ENCODE results near the gene UBTF.

UBTF gene

DNA sequence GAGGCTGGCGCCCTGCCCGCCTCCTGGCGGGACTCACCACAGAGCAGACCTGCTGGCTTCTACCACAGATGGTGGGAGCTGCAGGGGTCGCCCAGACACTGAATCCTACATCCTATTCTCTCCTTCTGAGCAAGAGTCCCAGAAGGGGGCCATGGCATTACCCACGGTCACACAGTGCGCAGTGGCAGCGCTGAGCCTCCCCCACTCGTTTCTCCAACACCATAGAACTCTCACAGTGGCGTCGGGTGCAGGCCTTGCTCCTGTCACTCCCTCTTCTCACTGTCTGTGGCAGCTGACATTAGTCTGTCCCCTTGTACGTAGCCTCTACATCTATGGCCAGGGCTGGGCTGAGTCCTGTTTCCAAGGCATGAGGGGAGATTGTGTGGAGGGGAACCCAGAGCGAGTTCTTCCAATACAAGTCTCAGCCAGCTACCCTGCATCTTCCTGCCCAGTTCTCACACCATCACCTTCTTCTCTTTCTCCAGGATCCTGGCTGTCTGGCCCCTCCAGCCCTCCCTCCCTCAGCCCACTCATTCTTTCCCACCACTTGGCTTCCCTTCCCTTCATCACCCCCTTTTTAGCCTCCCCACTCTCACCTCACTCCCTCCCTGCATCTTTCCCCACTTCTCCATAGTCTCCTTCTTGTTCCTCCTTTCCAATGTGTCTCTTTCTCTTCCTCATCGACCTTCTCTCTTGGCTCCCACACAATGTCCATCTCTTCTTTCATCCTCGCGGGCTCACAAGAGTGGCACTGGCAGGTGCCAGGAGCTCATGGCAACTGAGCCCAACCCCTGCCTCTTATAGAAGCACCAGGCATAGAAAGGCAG, 5.9 kb downstream of the UBTF start:
- no peak for DNase-seq

- no peak for DNase-seq
Measured at GRCh38 chr17:44212507-44213402, 6.7 kb downstream of the UBTF start.

DNA sequence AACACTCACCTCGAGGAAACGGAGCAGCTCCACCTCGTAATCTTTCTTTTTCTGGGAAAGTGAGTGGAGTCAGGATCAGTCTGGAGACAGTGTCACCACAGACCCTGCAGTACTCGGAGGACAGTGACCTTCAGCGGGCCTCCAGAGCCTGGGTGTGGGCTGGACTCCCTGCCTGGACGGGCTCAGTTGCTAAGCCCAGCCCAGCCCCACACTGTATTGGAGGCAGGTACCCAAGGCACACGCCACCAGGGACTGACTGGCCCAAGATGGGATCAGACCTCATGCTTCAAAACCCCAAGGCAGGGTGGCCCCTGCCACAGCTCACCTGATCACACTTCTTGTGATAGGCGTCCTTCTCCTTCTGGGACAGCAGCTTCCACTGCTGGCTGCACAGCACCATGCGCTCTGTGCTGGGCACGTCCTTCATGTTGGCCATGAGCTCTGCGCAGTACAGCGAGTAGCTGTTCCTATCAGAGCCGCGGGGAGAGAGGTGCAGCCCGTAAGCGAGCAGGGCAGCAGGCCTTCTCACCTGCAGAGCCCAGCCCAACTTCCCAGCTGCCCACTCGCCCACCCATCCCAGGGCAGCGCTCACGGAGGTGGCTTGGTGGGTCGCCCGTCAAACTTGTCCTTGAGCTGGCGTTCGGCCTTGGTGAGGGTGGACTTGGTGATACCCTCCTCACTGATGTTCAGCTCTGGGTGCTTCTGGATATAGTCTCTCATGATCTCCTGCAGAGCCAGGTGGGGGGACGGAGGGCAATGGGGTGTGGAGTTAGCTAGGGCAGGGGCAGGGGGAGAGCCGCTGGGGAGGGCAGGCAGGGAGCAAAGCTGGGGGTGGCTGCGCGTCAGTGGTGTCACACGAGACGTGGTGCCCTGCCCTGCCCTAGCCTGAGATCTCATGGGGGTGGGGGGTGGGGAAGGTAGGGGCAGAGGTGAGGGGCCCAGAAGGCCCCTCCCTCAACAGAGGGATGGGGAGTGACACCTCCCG, 7.9 kb downstream of the UBTF start:
- DNase-seq: no peak

GRCh38 chr17:44210342-44211192, 8.9 kb downstream of the UBTF start:
- DNase-seq: peak; percentile 93

DNA sequence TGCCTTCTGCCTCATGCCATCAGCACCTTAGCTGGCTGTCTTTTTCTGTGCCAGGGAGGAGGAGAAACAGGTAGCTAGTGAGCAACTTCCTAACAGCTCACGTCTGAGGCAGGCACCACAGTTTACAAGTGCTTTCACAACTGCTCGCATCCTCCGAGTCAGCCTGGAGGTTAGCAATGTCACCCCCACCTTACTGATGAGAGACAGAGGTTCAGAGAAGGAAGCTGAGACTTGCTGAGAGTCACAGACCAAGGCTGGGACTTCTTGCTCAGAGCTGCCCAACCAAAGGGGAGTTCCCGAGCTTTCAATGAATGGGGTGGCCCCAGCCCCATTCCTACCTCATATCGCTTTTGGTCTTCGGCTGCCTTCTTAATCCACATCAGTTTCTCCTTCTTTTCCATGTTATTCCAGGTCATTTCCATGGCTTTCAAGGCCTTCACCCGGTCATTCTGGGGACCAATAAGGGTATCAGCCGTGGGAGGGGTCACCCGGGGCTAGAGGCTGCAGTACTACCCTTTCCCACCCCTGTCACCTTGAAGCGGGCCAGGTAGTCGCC, 9.6 kb downstream of the UBTF start:
- peak; percentile 71 for DNase-seq

DNA sequence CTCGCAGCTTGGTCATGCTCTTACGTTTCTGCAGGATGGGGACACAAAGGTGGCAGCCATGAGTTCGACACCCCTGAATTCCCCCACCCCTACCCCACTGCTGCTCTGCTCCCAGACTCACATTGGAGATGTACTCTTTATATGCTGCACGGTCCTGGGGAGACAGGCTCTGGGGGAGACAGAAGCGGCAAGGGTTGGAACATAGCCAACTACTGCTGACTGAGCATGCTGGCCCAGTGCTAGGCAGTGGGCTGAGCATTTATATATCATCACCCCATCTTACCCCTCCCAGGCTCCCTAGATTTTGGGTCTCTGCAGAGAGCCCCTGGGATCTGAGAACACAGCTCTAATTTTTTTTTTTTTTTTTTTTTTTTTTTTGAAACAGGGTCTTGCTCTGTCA, 11.7 kb downstream of the UBTF start:
- no peak for DNase-seq

DNA sequence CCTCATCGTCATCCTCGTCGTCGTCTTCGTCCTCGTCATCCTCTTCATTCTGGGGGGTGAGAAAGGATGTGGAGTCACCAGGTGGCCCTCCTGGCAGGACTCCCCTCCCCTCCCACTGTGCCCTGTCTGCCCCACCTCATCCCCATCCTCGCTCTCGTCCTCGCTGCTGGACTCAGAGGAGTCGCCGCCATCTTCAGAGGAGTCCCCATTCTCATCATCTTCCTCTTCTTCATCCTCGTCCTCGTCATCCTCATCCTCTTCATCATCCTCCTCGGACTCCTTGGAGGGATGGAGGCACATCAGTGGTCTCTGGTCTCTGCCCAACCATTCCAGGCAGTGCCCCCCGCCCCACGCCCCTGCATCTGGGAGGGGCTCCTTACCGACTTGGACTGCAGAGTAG, 12.2 kb downstream of the UBTF start:
- no peak for DNase-seq

- DNase-seq: no peak
Measured at GRCh38 chr17:44206825-44207155, 12.7 kb downstream of the UBTF start.

DNA sequence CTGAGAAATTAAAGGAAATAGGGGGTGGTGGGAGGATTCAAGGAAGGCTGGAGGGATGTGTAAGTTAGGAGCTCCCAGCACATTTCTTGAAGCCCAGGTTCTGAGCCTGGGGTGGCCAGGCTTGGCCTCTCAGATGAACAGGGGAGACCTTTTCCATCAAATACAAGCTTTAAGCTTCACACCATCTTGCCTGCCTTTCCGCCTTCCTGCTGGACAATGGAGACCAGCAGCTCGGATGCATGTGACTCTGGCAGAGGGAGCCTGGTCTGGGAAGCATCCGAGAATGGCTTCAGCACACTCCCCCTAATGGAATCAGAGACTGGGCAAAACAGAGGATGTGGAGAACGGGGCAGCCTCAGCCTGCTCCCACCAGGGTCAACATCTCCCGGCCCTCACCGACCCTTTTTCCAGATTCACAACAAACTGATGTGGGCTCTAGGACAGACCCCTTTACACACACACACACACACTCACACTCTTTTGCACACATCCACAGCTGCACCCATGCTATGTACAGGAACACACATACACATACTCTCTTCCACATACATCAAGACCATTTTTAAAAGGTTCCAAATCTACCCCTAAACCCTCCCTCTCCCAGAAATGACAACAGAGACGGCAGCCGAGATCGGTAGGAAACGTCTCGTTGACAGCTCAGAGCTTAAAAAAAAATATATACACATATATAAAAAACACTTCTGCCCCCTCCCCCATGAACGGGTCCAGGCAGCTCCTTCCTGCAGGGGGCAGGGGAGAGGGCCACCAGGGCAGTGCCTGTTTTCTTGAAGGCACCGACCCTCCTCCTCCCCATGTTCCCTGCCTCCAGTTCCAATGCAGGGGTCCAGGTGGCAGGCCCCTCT, 13.3 kb downstream of the UBTF start:
- DNase-seq: no peak

- DNase-seq: no peak
Measured at GRCh38 chr17:44204441-44204882, 15.0 kb downstream of the UBTF start.

DNA sequence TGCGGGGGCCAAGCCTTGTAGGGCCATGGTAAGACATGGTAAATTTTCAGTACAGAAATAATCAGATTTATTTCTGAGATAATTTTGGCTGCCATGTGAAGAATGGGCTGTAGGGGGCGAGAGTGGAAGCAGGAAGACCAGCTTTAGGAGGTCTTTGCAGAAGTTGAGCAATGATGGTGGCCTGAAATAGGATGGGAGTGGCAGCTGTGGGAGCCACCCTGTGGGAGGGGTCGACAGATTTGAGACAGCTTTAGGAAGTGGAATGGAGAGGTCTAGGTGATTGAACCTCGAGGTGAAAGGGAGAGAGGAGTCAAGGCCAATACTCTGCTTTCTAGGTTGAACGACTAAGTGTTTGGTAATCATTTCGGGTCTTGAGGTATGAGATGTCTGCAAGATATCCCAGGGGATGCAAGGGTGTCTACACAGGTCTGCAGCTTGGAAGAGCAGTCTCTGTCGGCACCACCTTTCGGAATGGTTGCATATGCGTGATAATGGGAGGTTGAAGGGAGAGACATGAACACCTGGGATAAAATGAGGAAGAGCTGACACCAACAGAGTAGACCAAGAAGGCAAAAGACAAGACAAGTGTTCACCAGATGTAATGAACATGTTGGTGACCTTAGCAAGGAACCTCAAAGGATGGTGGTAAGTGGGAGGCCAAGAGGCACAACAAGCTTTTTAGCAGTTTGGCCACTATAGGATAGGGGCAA, 15.6 kb downstream of the UBTF start:
- peak; percentile 83 for DNase-seq

- DNase-seq: no peak
Measured at GRCh38 chr17:44202756-44203155, 16.7 kb downstream of the UBTF start.

DNA sequence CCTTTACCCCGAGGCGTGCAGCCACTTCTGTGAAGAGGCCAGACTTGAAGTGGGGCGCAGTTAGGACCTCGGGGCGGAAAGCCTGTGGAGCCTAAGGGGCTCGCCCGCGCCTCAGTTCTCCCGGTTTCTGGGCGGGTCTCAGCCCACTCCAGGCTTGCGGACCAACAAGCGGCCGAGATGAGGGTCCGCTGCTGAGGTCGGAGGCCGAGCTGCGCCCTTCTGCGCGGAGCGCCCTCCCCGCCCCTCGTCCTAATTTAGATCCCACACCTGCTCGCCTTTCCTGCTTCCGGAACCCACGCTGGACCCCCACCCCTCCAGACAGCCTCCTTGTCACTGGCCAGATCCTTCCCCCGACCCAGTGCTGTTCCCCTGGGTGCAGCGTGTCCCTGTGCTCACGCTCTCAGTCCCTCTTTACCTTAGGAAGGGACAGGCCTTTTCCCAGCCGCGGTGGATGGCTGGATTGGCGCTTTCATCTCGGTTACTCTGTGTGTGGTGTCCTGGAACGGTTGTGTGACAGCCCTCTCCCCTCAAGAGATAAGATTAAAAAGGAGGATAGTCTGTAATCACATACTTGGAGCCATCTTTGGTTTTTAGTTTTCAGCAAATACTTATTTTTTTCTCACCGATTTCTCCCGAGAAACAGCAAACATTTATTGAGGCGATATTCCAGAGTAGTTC, 18.9 kb downstream of the UBTF start:
- DNase-seq: no peak

- DNase-seq: peak; percentile 99
Measured at GRCh38 chr17:44199553-44200477, 19.7 kb downstream of the UBTF start, which contains the start of gene ATXN7L3. ATXN7L3 (minus strand) TSS chr17:44199884; CDS start chr17:44198070, 1,814 bp downstream.

- DNase-seq: peak; percentile 64
Measured at GRCh38 chr17:44198721-44199552, 20.5 kb downstream of the UBTF start.

DNA sequence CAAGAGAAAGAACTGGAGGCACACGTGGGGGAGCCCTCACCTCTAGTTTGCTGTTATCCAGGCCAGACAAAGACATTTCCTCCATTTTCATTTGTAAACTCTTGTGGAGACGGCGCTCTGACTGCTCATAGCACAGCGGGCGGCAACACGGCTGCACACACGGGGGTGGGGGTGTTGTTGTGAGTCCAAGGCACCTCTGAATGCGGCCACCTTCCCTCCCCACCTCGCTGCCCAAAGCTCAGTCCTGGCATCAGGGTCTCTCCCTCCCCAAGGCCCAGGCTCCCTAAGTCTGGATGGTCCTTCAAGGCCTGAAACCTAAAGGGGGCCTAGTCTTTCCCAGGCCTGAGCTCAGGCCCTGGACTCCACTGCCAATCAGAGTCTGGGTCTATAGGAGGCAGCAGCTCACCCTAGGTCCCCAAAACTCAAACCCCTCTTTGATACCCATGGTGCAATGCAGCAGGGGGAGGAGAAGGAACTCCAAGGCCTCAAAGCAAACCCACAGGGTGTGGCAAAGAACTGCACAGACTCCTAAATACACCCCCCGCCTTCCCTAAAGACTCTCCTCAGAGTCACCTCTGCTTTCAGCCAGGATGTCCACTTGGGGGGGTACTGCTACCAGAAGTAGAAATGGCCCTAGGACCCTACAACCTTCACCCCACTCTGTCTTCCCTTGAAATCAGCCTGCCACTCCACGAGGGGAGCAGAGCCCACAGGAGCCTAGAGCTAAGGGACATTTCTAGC, 21.3 kb downstream of the UBTF start:
- DNase-seq: peak; percentile 63
